Activated CD4-positive, alpha-beta T cell treated with anti-CD3 and anti-CD28 coated beads, Interleukin-2, amount 10 ng/mL, durations not matched to agents 24 days and 14 days (primary cell): ENCODE measurements around the gene SNAI3. TPM values are rescaled to one million over a fixed set of nuclear protein-coding genes. Genes with fewer than 3 reads are reported as not detected.

Source experiments
- DNase-seq: peaks from one replicate; pipeline ENCODE4 v3.0.0; 2022
- H3K27ac Mint-ChIP-seq: one replicate; pipeline ENCODE4 v1.8.0; 2022; ENCODE audit warnings: mild to moderate bottlenecking, mixed read lengths
- H3K27me3 Mint-ChIP-seq: one replicate; pipeline ENCODE4 v1.8.0; 2022; ENCODE audit warnings: mixed read lengths
- H3K36me3 Mint-ChIP-seq: one replicate; pipeline ENCODE4 v1.8.0; 2022; ENCODE audit warnings: low read depth, mild to moderate bottlenecking, mixed read lengths
- H3K4me1 Mint-ChIP-seq: one replicate; pipeline ENCODE4 v1.8.0; 2021; ENCODE audit warnings: mixed read lengths
- H3K4me3 Mint-ChIP-seq: one replicate; pipeline ENCODE4 v1.8.0; 2022; ENCODE audit warnings: mild to moderate bottlenecking, moderate library complexity, mixed read lengths
- H3K9me3 Mint-ChIP-seq: one replicate; pipeline ENCODE4 v1.8.0; 2021; ENCODE audit warnings: mixed read lengths
- intact Hi-C: fragments of 100-400 bp; cut with micrococcal nuclease; formaldehyde crosslinking; loops from one replicate; pipeline ENCODE4 v1.15.1; 2023
- total RNA-seq: library from RNA; stranded (reverse); gene quantifications from 2 replicates; pipeline ENCODE4 v1.2.3, GENCODE V29; 2022

SNAI3 gene
- total RNA-seq, 1 donor from 2014 or later: 3.3 TPM

- H3K9me3 Mint-ChIP-seq: no peaks in the 10 kb centered on the region
Measured at GRCh38 chr16:88703486-88704309, 17.4 kb upstream of the SNAI3 start.

GRCh38 chr16:88702371-88703210, 16.3 kb upstream of the SNAI3 start:
- Mint-ChIP-seq H3K27ac (peak overlapping the region; percentile 95), H3K9me3 (no peaks in the 10 kb centered on the region), H3K36me3 (peaks cover 27% of the 10 kb centered on the region), H3K4me3 (peak overlapping the region; percentile 81), H3K4me1 (peaks cover 56% of the 10 kb centered on the region), H3K27me3 (no peaks in the 10 kb centered on the region)
- peak; percentile 72 for DNase-seq
- intact Hi-C loops: loop anchor here (1.0 to 5.0 kb wide), 2 partner anchors 16 to 65 kb away; partner anchors contain the start of genes IL17C and SNAI3

More at GRCh38 chr16:88703486-88704309, 17.4 kb upstream of the SNAI3 start:
- Mint-ChIP-seq H3K4me1 (peaks cover 52% of the 10 kb centered on the region), H3K4me3 (peak overlapping the region; percentile 81), H3K27me3 (no peaks in the 10 kb centered on the region), H3K36me3 (peaks cover 21% of the 10 kb centered on the region), H3K27ac (peak overlapping the region; percentile 95)
- peak; percentile 91 for DNase-seq
- intact Hi-C loops: loop anchor here (1.0 to 5.0 kb wide), 3 partner anchors 17 to 79 kb away; partner anchors contain the start of genes IL17C and SNAI3

GRCh38 chr16:88701581-88702370, 15.5 kb upstream of the SNAI3 start:
- Mint-ChIP-seq H3K27me3 (no peaks in the 10 kb centered on the region), H3K4me1 (peaks cover 50% of the 10 kb centered on the region), H3K4me3 (peak overlapping the region; percentile 81), H3K9me3 (no peaks in the 10 kb centered on the region), H3K27ac (peak overlapping the region; percentile 95), H3K36me3 (peaks cover 25% of the 10 kb centered on the region)
- peak; percentile 74 for DNase-seq
- intact Hi-C loops: loop anchor here (2.0 to 5.0 kb wide), 4 partner anchors 39 to 249 kb away; partner anchors contain the start of genes CYBA, IL17C, MVD and ZFPM1

- peaks cover 50% of the 10 kb centered on the region for H3K4me1 Mint-ChIP-seq
- no peaks in the 10 kb centered on the region for H3K27me3 Mint-ChIP-seq
- peaks cover 25% of the 10 kb centered on the region for H3K36me3 Mint-ChIP-seq
- peak; percentile 98 for DNase-seq
- intact Hi-C loops: loop anchor here (2.0 to 5.0 kb wide), 4 partner anchors 38 to 248 kb away; partner anchors contain the start of genes CYBA, IL17C, MVD and ZFPM1
- no peaks in the 10 kb centered on the region for H3K9me3 Mint-ChIP-seq
- peak overlapping the region; percentile 81 for H3K4me3 Mint-ChIP-seq
- H3K27ac Mint-ChIP-seq: peak overlapping the region; percentile 95
Measured at GRCh38 chr16:88700636-88701482, 14.6 kb upstream of the SNAI3 start.

- H3K4me1 Mint-ChIP-seq: peaks cover 47% of the 10 kb centered on the region
- no peaks in the 10 kb centered on the region for H3K27me3 Mint-ChIP-seq
- H3K9me3 Mint-ChIP-seq: no peaks in the 10 kb centered on the region
- peak overlapping the region; percentile 95 for H3K27ac Mint-ChIP-seq
- intact Hi-C loops: loop anchor here (2.0 to 5.0 kb wide), 4 partner anchors 37 to 247 kb away; partner anchors contain the start of genes CYBA, IL17C, MVD and ZFPM1
- peaks cover 22% of the 10 kb centered on the region for H3K36me3 Mint-ChIP-seq
- H3K4me3 Mint-ChIP-seq: peak overlapping the region; percentile 81
- DNase-seq: no peak
Measured at GRCh38 chr16:88700322-88700635, 14.0 kb upstream of the SNAI3 start.

- intact Hi-C loops: no loop called here
- Mint-ChIP-seq H3K36me3 (peaks cover 22% of the 10 kb centered on the region), H3K27ac (peak overlapping the region; percentile 95), H3K4me1 (peaks cover 42% of the 10 kb centered on the region), H3K9me3 (no peaks in the 10 kb centered on the region), H3K27me3 (no peaks in the 10 kb centered on the region), H3K4me3 (peak overlapping the region; percentile 81)
- DNase-seq: no peak
Measured at GRCh38 chr16:88699180-88699579, 12.9 kb upstream of the SNAI3 start.

GRCh38 chr16:88698646-88699045, 12.3 kb upstream of the SNAI3 start:
- Mint-ChIP-seq H3K27me3 (no peaks in the 10 kb centered on the region), H3K9me3 (no peaks in the 10 kb centered on the region), H3K36me3 (peaks cover 22% of the 10 kb centered on the region), H3K4me3 (no peak overlapping the region), H3K4me1 (peaks cover 37% of the 10 kb centered on the region), H3K27ac (no peak overlapping the region)
- intact Hi-C loops: no loop called here
- DNase-seq: no peak

- Mint-ChIP-seq H3K27ac (no peak overlapping the region), H3K27me3 (no peaks in the 10 kb centered on the region), H3K4me1 (peaks cover 35% of the 10 kb centered on the region), H3K36me3 (peaks cover 20% of the 10 kb centered on the region), H3K4me3 (no peak overlapping the region), H3K9me3 (no peaks in the 10 kb centered on the region)
- intact Hi-C loops: no loop called here
- DNase-seq: no peak
Measured at GRCh38 chr16:88697831-88698615, 11.7 kb upstream of the SNAI3 start.

GRCh38 chr16:88697116-88697830, 11.0 kb upstream of the SNAI3 start:
- intact Hi-C loops: no loop called here
- Mint-ChIP-seq H3K4me3 (no peak overlapping the region), H3K27me3 (no peaks in the 10 kb centered on the region), H3K9me3 (no peaks in the 10 kb centered on the region), H3K27ac (no peak overlapping the region), H3K4me1 (peaks cover 34% of the 10 kb centered on the region), H3K36me3 (peaks cover 16% of the 10 kb centered on the region)
- DNase-seq: no peak

GRCh38 chr16:88696441-88696840, 10.1 kb upstream of the SNAI3 start:
- Mint-ChIP-seq H3K4me3 (no peak overlapping the region), H3K27me3 (no peaks in the 10 kb centered on the region), H3K36me3 (peaks cover 16% of the 10 kb centered on the region), H3K27ac (no peak overlapping the region), H3K9me3 (no peaks in the 10 kb centered on the region), H3K4me1 (peaks cover 37% of the 10 kb centered on the region)
- no peak for DNase-seq
- intact Hi-C loops: no loop called here

- Mint-ChIP-seq H3K36me3 (peaks cover 13% of the 10 kb centered on the region), H3K9me3 (no peaks in the 10 kb centered on the region), H3K4me1 (peaks cover 40% of the 10 kb centered on the region), H3K4me3 (no peak overlapping the region), H3K27me3 (no peaks in the 10 kb centered on the region), H3K27ac (no peak overlapping the region)
- no peak for DNase-seq
- intact Hi-C loops: no loop called here
Measured at GRCh38 chr16:88695753-88696152, 9.4 kb upstream of the SNAI3 start.
